Progenitor cell of endocrine pancreas (in vitro differentiated cells): Measurements from ENCODE around the gene ANKRD65. TPM values are rescaled to one million over a fixed set of nuclear protein-coding genes. Genes with fewer than 3 reads are reported as not detected.
A peak's percentile ranks its signal among the peaks of the same experiment; 100 is the strongest.
"Not testable (repeated sequence)": the region's sequence is repeated elsewhere in the genome, so short reads cannot be mapped to it uniquely, and the experiment has no call there.

ENCODE experiments used
- DNase-seq: peaks from one replicate; pipeline ENCODE4 v3.0.0; 2021; ENCODE audit warnings: low spot score; ENCODE audit not compliant: unreplicated experiment
- H3K27ac Mint-ChIP-seq: 2 replicates; pipeline ENCODE4 v1.8.0; 2021; ENCODE audit warnings: mild to moderate bottlenecking, moderate library complexity, mixed read lengths
- H3K27me3 Mint-ChIP-seq: 2 replicates; pipeline ENCODE4 v1.8.0; 2021; ENCODE audit warnings: mixed read lengths
- H3K36me3 Mint-ChIP-seq: 2 replicates; pipeline ENCODE4 v1.8.0; 2022; ENCODE audit warnings: mixed read lengths; ENCODE audit not compliant: insufficient read depth
- H3K4me1 Mint-ChIP-seq: 2 replicates; pipeline ENCODE4 v1.8.0; 2021; ENCODE audit warnings: low read depth, mixed read lengths
- H3K4me3 Mint-ChIP-seq: 2 replicates; pipeline ENCODE4 v1.8.0; 2021; ENCODE audit warnings: low read depth, mild to moderate bottlenecking, moderate library complexity, mixed read lengths
- H3K9me3 Mint-ChIP-seq: 2 replicates; pipeline ENCODE4 v1.8.0; 2021; ENCODE audit warnings: low read depth, mixed read lengths
- total RNA-seq: library from RNA; stranded (reverse); gene quantifications from 2 replicates; pipeline ENCODE4 v1.2.1, GENCODE V29; 2021
- TF ChIP-seq, protein P1 (sequence below): fragments of 200-600 bp; sonication (generic); IDR thresholded peaks from one replicate; pipeline ENCODE4 v1.5.0; 2021; ENCODE audit warnings: antibody characterized with exemption, mild to moderate bottlenecking; ENCODE audit not compliant: unreplicated experiment

The ANKRD65 gene
- total RNA-seq, 1 donor from 2014 or later: 15.1 TPM

DNA sequence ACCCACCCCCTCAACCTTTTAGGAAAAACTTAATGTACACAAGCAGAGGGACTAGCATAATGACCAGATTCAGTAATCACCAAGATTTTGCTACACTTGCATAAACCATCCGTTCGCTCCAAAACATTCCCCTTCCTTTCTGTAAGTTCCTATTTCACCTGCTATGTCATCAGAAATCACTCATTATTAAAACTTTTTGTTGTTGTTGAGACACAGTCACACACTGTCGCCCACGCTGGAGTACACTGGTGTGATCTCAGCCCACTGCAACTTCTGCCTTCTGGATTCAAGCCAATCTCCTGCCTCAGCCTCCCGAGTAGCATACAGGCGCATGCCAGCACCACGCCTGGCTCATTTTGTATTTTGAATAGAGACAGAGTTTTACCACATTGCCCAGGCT is 17.4 kb downstream of the ANKRD65 start:
- peak overlapping the region; percentile 4 for H3K4me3 Mint-ChIP-seq
- H3K27ac Mint-ChIP-seq: peak overlapping the region; percentile 76
- peaks cover 18% of the 10 kb centered on the region for H3K36me3 Mint-ChIP-seq

DNA sequence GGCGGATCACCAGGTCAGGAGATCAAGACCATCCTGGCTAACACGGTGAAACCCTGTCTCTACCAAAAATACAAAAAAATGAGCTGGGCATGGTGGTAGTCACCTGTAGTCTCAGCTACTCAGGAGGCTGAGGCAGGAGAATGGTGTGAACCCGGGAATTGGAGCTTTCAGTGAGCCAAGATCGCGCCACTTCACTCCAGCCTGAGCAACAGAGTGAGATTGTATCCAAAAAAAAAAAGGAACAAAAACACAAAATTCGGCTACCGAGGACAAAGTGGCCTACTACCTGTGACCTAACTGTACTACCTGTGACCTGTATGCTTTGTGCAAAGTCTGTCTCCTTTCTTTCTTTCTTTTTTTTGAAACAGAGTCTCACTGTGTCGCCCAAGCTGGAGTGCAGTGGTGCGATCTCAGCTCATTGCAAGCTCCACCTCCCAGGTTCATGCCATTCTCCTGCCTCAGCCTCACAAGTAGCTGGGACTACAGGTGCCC is 18.1 kb downstream of the ANKRD65 start:
- Mint-ChIP-seq H3K4me1 (peaks cover 21% of the 10 kb centered on the region), H3K36me3 (peaks cover 21% of the 10 kb centered on the region), H3K27ac (peak overlapping the region; percentile 76)
- H3K27me3 Mint-ChIP-seq, H3K4me3 Mint-ChIP-seq, H3K9me3 Mint-ChIP-seq, DNase-seq: not testable (repeated sequence)

More for the DNA sequence above, 17.4 kb downstream of the ANKRD65 start:
- Mint-ChIP-seq H3K9me3 (no peaks in the 10 kb centered on the region), H3K4me1 (peaks cover 21% of the 10 kb centered on the region), H3K27me3 (no peaks in the 10 kb centered on the region)
- TF ChIP-seq, protein P1, sequence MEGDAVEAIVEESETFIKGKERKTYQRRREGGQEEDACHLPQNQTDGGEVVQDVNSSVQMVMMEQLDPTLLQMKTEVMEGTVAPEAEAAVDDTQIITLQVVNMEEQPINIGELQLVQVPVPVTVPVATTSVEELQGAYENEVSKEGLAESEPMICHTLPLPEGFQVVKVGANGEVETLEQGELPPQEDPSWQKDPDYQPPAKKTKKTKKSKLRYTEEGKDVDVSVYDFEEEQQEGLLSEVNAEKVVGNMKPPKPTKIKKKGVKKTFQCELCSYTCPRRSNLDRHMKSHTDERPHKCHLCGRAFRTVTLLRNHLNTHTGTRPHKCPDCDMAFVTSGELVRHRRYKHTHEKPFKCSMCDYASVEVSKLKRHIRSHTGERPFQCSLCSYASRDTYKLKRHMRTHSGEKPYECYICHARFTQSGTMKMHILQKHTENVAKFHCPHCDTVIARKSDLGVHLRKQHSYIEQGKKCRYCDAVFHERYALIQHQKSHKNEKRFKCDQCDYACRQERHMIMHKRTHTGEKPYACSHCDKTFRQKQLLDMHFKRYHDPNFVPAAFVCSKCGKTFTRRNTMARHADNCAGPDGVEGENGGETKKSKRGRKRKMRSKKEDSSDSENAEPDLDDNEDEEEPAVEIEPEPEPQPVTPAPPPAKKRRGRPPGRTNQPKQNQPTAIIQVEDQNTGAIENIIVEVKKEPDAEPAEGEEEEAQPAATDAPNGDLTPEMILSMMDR: no peak
- no peak for DNase-seq

DNA sequence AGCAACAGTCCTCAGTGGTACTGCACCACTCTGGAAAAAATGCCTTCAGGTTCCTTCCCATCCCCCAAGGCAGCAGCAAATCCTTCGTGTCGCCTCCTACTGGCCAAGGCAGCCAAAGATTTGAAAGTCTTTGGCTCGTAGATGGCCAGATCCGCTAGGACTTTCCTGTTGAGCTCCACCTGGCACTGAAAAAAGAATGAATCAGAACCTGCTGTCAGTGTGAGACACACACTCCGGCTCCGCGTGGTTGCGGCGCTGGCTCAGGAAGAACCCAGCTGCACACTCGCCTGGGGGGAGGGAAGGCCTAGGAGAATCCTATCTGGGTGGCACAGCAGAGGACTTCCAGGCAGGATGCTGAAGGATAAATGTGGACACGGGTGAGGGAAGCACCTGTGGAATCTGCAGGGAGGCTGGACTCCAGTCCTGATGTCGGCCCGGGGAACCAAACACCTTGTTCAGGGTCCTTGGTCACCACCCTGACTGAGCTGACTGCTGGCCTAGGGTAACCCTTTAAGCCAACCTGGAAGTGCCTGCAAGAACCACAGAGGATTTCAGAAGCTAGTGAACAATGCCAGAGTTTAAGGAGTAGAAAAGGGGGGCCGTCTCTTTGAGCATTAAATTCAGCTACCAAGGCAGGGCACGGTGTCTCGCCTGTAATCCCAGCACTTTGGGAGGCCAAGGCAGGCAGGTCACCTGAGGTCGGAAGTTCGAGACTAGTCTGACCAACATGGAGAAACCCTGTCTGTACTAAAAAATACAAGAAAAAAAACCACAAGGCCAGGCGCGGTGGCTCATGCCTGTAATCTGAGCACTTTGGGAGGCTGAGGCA is 18.8 kb downstream of the ANKRD65 start:
- no peaks in the 10 kb centered on the region for H3K9me3 Mint-ChIP-seq
- TF ChIP-seq, protein P1: peak; percentile 62

GRCh38 chr1:1401457-1402010 is 19.5 kb downstream of the ANKRD65 start:
- DNase-seq: no peak
- TF ChIP-seq, protein P1: no peak
- no peak overlapping the region for H3K27ac Mint-ChIP-seq
- H3K4me3 Mint-ChIP-seq: peak overlapping the region; percentile 57
- peaks cover 20% of the 10 kb centered on the region for H3K4me1 Mint-ChIP-seq
- no peaks in the 10 kb centered on the region for H3K27me3 Mint-ChIP-seq
- peaks cover 22% of the 10 kb centered on the region for H3K36me3 Mint-ChIP-seq
- no peaks in the 10 kb centered on the region for H3K9me3 Mint-ChIP-seq

More for the DNA sequence above, 18.8 kb downstream of the ANKRD65 start:
- Mint-ChIP-seq H3K36me3 (peaks cover 21% of the 10 kb centered on the region), H3K4me3 (peak overlapping the region; percentile 57), H3K27me3 (no peaks in the 10 kb centered on the region), H3K4me1 (peaks cover 20% of the 10 kb centered on the region), H3K27ac (no peak overlapping the region)
- no peak for DNase-seq

- peaks cover 22% of the 10 kb centered on the region for H3K36me3 Mint-ChIP-seq
- no peaks in the 10 kb centered on the region for H3K27me3 Mint-ChIP-seq
- TF ChIP-seq, protein P1: no peak
- no peak for DNase-seq
- H3K4me3 Mint-ChIP-seq: peak overlapping the region; percentile 89
- H3K27ac Mint-ChIP-seq: peak overlapping the region; percentile 88
- peaks cover 15% of the 10 kb centered on the region for H3K4me1 Mint-ChIP-seq
- no peaks in the 10 kb centered on the region for H3K9me3 Mint-ChIP-seq
Measured at GRCh38 chr1:1400576-1401456, 20.3 kb downstream of the ANKRD65 start.
